ENCODE results near the gene C11orf91. TPM values are rescaled to one million over a fixed set of nuclear protein-coding genes. Genes with fewer than 3 reads are reported as not detected.
A peak's percentile ranks its signal among the peaks of the same experiment; 100 is the strongest.

C11orf91 gene
- total and polyA plus RNA-seq, 2 of the 4 experiments (the other 2 are of a cell fraction) = 0.10 TPM; not detected in 1

DNA sequence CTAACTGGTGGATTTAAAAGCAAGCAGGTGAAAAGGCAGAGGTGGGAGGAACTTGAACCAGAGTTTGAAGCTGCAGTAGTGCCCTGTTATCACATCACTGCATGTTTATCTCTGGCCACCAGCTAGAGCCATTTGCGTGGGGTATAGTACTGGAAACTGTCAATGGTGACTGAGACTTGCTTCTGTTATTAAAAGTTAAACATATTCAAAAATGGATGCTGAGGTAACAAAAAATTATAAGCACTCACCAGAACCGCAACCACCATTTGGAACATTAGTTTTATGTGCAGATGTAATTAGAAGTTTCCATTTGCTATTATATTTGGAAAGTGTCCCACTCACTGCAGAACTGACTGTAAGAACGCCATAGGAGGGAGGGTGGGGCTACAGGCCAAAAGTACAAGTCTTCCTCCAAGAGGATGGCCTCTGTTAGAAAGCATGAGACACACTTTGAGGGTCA, 36.8 kb upstream of the C11orf91 start:
- BruUV-seq (replicated peaks) = no TSS peak
- Histone ChIP-seq H3K79me1 (ENCODE audit: low read depth in 1 of 2, low read length in 2 of 2) (peaks cover 8 to 38% of the 10 kb centered on the region in 2 experiments; a peak in 3 of 4 replicates), H3K36me3 (ENCODE audit: control insufficient read depth, insufficient read depth, low read length) (peaks cover 10% of the 10 kb centered on the region), H3K27ac (ENCODE audit: insufficient read depth, low read length) (peak overlapping the region; percentile 84), H3K4me2 (ENCODE audit: low read depth, low read length) (peak overlapping the region; percentile 76), H3K9ac (ENCODE audit: low read depth, low read length) (peak overlapping the region; percentile 60), H2BK120ac (ENCODE audit: low read depth, low read length) (peak overlapping the region; percentile 83), H3K27me3 (ENCODE audit: control insufficient read depth, insufficient read depth, low read length) (no peaks in the 10 kb centered on the region), H4K20me1 (ENCODE audit: insufficient read depth, low read length) (peaks cover 30% of the 10 kb centered on the region), H3K9me1 (ENCODE audit: insufficient read depth, low read length) (peaks cover 18% of the 10 kb centered on the region), H2BK20ac (ENCODE audit: low read depth, low read length) (peak overlapping the region; percentile 90), H3K4me3 (ENCODE audit: insufficient read depth, low read depth, low read length) (no peak overlapping the region), H3K4me1 (ENCODE audit: control insufficient read depth, insufficient read depth, low read length) (peaks cover 14% of the 10 kb centered on the region), H2BK5ac (ENCODE audit: low read depth, low read length, poor library complexity, severe bottlenecking) (peak overlapping the region; percentile 83), H2AFZ (replicated peaks; ENCODE audit: low read length, poor library complexity) (peak overlapping the region; percentile 84), H4K8ac (ENCODE audit: low read depth in 2 of 2, low read length in 2 of 2) (peak overlapping the region; percentile 80 to 85), H3K14ac (replicated peaks; ENCODE audit: low read depth, low read length) (peak overlapping the region; percentile 51), H3K23ac (ENCODE audit: low read depth, low read length) (peak overlapping the region; percentile 89), H3K56ac (ENCODE audit: extremely low read depth, insufficient read depth, low read length) (peak overlapping the region; percentile 72), H3K18ac (ENCODE audit: low read depth, low read length) (peak overlapping the region; percentile 72), H2AK5ac (ENCODE audit: low read depth, low read length) (peak overlapping the region; percentile 91), H2AK9ac (replicated peaks; ENCODE audit: low read depth, low read length, poor library complexity) (peak overlapping the region; percentile 90), H3K9me3 (ENCODE audit: control insufficient read depth, insufficient read depth, low read length) (no peaks in the 10 kb centered on the region; the same call in 1 of the 2 replicates), H2BK15ac (ENCODE audit: low read depth, low read length) (peak overlapping the region; percentile 90; the same call in 2 of the 3 replicates), H4K91ac (ENCODE audit: insufficient read depth, low read depth, low read length) (peak overlapping the region; percentile 83), H4K5ac (ENCODE audit: low read depth, low read length) (peak overlapping the region; percentile 94), H3K4ac (ENCODE audit: low read depth, low read length) (peak overlapping the region; percentile 91)
- CTCF ChIA-PET = interaction anchor here (0.9 to 1.4 kb wide), 3 partner anchors 13 to 46 kb away, joined by 3 to 4 read pairs (median 4); no protein-coding TSS in a partner anchor
- POLR2A ChIA-PET (ENCODE audit: unreplicated experiment) = interaction anchor here (1.4 to 1.5 kb wide), 2 partner anchors 37 to 45 kb away, joined by 3 read pairs; partner anchors contain the start of gene C11orf91
- intact Hi-C loops (cut with micrococcal nuclease) (loop anchor here (2.0 kb wide), 1 partner anchor 45 kb away; no protein-coding TSS in a partner anchor), in situ Hi-C loops (cut with MboI; ENCODE audit: low sequenced_read_pairs) (no loop called here), dilution Hi-C loops (cut with HindIII; ENCODE audit: low sequenced_read_pairs, unreplicated experiment) (no loop called here)
- no CpG with 5 or more reads among the region's 3 CpGs for WGBS, 2 experiments (ENCODE audit: extremely low coverage in 2 of 2, insufficient read length in 1 of 2)
- no peak for TF ChIP-seq POLR2A (IDR thresholded peaks at IDR 0.05; ENCODE audit: low read depth, low read length)
- TF ChIP-seq, protein P1, sequence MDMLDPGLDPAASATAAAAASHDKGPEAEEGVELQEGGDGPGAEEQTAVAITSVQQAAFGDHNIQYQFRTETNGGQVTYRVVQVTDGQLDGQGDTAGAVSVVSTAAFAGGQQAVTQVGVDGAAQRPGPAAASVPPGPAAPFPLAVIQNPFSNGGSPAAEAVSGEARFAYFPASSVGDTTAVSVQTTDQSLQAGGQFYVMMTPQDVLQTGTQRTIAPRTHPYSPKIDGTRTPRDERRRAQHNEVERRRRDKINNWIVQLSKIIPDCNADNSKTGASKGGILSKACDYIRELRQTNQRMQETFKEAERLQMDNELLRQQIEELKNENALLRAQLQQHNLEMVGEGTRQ (IDR thresholded peaks at IDR 0.05; ENCODE audit: low read depth, low read length) = no peak
- TF ChIP-seq CEBPB (IDR thresholded peaks at IDR 0.05; ENCODE audit: low read depth, low read length) = no peak
- no peak for TF ChIP-seq BHLHE40 (IDR thresholded peaks at IDR 0.05; ENCODE audit: low read depth, low read length)
- TF ChIP-seq FOS (IDR thresholded peaks at IDR 0.05; ENCODE audit: low read depth, low read length) = no peak
- TF ChIP-seq RFX5 (IDR thresholded peaks at IDR 0.05; ENCODE audit: low read depth, low read length) = no peak
- TF ChIP-seq ELK1 (IDR thresholded peaks at IDR 0.05; ENCODE audit: borderline replicate concordance, low read depth, low read length) = no peak
- no peak for TF ChIP-seq MAZ (IDR thresholded peaks at IDR 0.05; ENCODE audit: borderline replicate concordance, low read depth, low read length)
- no peak for TF ChIP-seq CTCF (conservative IDR thresholded peaks at IDR 0.05; ENCODE audit: low read depth, low read length)
- no peak for TF ChIP-seq NFE2L2 (IDR thresholded peaks at IDR 0.05; ENCODE audit: low read depth, low read length)
- no peak for TF ChIP-seq RAD21 (IDR thresholded peaks at IDR 0.05; ENCODE audit: low read length)
- TF ChIP-seq MXI1 (IDR thresholded peaks at IDR 0.05; ENCODE audit: borderline replicate concordance, low read depth, low read length) = no peak
- TF ChIP-seq MAFK (IDR thresholded peaks at IDR 0.05; ENCODE audit: low read depth, low read length) = no peak
- TF ChIP-seq SMC3 (IDR thresholded peaks at IDR 0.05; ENCODE audit: low read depth, low read length) = no peak
- no peak for TF ChIP-seq RCOR1 (IDR thresholded peaks at IDR 0.05; ENCODE audit: insufficient replicate concordance, low read length)
- TF ChIP-seq CHD1 (IDR thresholded peaks at IDR 0.05; ENCODE audit: low read depth, low read length) = no peak
- no peak for ATAC-seq (ENCODE audit: low read depth)
- DNase-seq = no peak

All from IMR-90 (cell line).